ENCODE measurements around the gene UBE2G2.

UBE2G2 gene

GRCh38 chr21:44751799-44752636 lies 49.6 kb downstream of the UBE2G2 start:
- POLR2A ChIA-PET = no interaction called here
- no peak for TF ChIP-seq CTCF (IDR thresholded peaks at IDR 0.05; ENCODE audit: insufficient read depth, low read length, missing control alignments)
- CTCF ChIA-PET = no interaction called here
- no peak for DNase-seq (ENCODE audit: low read depth, low spot score)
- no peak overlapping the region for H3K4me3 ChIP-seq (ENCODE audit: low read depth, low read length)

GRCh38 chr21:44751186-44751798 lies 50.3 kb downstream of the UBE2G2 start:
- H3K4me3 ChIP-seq (ENCODE audit: low read depth, low read length) = no peak overlapping the region
- CTCF ChIA-PET = no interaction called here
- DNase-seq (ENCODE audit: low read depth, low spot score) = no peak
- POLR2A ChIA-PET = no interaction called here
- no peak for TF ChIP-seq CTCF (IDR thresholded peaks at IDR 0.05; ENCODE audit: insufficient read depth, low read length, missing control alignments)

- no peak for TF ChIP-seq CTCF (IDR thresholded peaks at IDR 0.05; ENCODE audit: insufficient read depth, low read length, missing control alignments)
- H3K4me3 ChIP-seq (ENCODE audit: low read depth, low read length) = no peak overlapping the region
- POLR2A ChIA-PET = no interaction called here
- CTCF ChIA-PET = no interaction called here
- DNase-seq (ENCODE audit: low read depth, low spot score) = no peak
These were observed 51.0 kb downstream of the UBE2G2 start for GRCh38 chr21:44750675-44751025.

DNA sequence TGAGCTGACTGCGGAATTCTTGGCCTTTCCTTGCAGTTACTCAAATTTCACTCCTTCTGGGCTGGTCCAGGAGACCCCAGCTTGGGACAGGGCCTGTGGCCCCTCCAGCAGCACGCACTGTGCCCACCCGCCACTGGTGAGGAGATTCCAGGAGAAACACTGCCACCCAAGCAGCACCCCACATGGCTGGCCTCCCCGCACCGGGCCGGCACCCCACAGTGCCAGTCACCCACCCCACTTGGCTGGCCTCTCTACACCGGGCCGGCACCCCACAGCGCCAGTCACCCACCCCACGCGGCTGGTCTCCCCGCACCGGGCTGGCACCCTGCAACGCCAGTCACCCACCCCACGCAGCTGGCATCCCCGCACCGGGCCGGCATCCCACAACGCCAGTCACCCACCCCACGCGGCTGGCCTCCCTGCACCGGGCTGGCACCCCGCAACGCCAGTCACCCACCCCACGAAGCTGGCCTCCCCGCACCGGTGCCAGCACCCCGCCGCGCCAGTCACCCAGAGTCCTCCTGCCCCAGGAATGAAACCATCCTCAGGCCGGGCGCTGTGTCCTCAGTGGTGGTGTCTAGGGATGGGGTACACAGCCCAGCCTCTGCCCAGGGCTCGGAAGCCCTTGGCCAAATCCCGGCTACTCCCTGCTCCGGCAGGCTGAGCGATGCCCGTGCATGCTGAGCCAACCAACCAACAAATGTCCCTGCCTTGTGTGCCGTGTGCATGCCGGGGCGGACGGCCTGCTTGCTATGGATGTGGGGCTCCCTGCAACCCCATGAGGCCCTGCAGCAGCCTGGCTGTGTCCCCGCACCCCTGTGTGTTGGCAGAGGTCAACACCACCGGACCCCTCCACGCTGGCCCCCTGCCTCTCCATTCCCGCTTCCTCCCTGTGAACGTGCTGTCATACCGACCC lies 51.6 kb downstream of the UBE2G2 start:
- POLR2A ChIA-PET = no interaction called here
- no peak for DNase-seq (ENCODE audit: low read depth, low spot score)
- no peak for TF ChIP-seq CTCF (IDR thresholded peaks at IDR 0.05; ENCODE audit: insufficient read depth, low read length, missing control alignments)
- H3K4me3 ChIP-seq (ENCODE audit: low read depth, low read length) = no peak overlapping the region
- CTCF ChIA-PET = no interaction called here

- ChIA-PET CTCF (interaction anchor here (1.3 kb wide), 1 partner anchor 9 kb away, joined by 3 read pairs; no protein-coding TSS in a partner anchor), POLR2A (no interaction called here)
- no peak for DNase-seq (ENCODE audit: low read depth, low spot score)
- no peak overlapping the region for H3K4me3 ChIP-seq (ENCODE audit: low read depth, low read length)
- TF ChIP-seq CTCF (IDR thresholded peaks at IDR 0.05; ENCODE audit: insufficient read depth, low read length, missing control alignments) = no peak
These were observed 52.4 kb downstream of the UBE2G2 start for GRCh38 chr21:44749116-44749758.

Measured in AG04449 (cell line).